Measurements from ENCODE around the gene PRKCI.

- TF ChIP-seq CTCF (IDR thresholded peaks at IDR 0.05) (no peak), EZH2 (IDR thresholded peaks at IDR 0.05; ENCODE audit: borderline replicate concordance, insufficient read depth, low read depth, low read length, poor library complexity, severe bottlenecking) (no peak)
Measured at GRCh38 chr3:170204023-170204472, 18.2 kb upstream of the PRKCI start.
